HG03469 (cell line): ENCODE results near the gene PRKX.
"Not testable (repeated sequence)": the region's sequence is repeated elsewhere in the genome, so short reads cannot be mapped to it uniquely, and the experiment has no call there.

Experiments used
- ATAC-seq: cut with Tn5 transposase; IDR thresholded peaks from one replicate; pipeline ENCODE4 v1.9.1; 2021; ENCODE audit warnings: mild to moderate bottlenecking, moderate library complexity, moderate number of reproducible peaks; ENCODE audit not compliant: unreplicated experiment

The PRKX gene

GRCh38 chrX:3712051-3712869 lies 1.2 kb downstream of the PRKX start:
- ATAC-seq, result no peak

DNA sequence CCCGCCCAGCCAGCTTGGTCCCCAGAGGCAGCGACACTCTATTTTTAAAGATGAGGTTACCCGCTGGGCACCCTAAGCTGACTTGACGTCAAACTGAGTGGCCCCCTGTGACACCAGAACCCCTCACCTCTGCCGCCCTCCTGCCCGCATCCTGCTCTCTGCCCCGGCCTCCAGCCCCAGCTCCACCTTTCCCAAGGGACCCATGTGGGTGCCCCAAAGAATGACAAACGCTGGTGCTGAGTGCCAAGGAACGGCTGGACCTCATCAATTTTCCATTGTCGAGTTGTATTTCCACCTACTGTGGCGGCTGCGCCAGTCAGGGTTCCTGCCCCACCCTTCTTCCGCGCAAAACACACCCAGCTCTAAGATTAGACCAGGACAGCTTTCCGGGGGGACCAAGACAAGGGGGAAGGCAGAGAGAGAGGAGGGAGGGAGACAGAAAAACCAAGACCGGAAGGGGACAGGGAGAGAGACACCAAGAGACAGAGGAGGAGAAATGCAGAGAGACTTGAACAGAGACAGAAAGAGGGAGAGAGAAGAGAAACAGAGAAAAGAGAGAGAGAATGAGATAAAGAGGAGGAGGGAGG lies 2.0 kb downstream of the PRKX start:
- no peak for ATAC-seq

DNA sequence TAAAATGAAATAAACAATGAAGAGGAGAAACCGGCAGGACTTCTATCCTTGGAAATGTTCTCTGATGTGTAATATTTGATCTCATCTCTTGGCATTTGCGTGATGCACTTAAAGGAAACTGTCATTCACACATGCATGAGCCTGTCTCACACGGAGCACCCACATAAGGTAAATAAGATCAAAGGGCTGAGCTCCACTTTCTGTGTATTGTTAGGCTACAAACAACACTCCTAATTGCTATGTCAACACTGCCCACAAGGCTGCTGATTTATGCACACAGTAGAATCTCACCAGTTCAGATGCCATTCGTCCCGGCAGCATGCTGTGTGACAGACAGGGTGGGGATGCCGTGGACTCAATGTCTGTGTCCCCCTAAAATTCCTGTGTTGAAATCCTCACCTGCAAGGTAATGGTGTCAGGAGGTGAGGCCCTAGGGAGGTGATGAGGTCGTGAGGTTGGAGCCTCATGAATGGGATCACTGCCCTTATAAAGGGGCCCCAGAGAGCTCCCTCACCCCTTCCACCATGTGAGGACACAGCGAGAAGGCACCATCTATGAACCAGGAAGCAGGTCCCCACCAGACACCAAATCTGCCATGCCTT lies 5.7 kb downstream of the PRKX start:
- ATAC-seq, result not testable (repeated sequence)

DNA sequence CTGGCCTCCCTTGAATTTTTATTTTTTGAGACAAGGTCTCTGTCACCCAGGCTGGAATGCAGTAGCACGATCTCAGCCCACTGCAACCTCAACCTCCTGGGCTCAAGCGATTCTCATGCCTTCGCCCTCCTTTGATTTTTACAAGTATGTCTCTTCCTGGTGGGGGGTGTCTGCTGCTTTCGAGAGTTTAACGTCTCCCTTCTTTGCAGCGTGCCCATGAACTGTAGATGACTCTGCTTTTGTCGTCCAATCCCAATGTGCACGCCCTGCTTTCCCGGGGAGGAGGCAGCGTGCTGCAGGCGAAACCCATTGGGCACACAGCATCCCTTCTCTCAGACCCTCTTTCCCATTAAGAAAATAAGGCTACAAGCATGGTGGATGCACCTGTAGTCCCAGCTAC lies 7.0 kb downstream of the PRKX start:
- ATAC-seq, result no peak

- not testable (repeated sequence) for ATAC-seq
Measured at GRCh38 chrX:3703251-3703650, 10.2 kb downstream of the PRKX start.

GRCh38 chrX:3702095-3702494 lies 11.4 kb downstream of the PRKX start:
- ATAC-seq, result not testable (repeated sequence)

DNA sequence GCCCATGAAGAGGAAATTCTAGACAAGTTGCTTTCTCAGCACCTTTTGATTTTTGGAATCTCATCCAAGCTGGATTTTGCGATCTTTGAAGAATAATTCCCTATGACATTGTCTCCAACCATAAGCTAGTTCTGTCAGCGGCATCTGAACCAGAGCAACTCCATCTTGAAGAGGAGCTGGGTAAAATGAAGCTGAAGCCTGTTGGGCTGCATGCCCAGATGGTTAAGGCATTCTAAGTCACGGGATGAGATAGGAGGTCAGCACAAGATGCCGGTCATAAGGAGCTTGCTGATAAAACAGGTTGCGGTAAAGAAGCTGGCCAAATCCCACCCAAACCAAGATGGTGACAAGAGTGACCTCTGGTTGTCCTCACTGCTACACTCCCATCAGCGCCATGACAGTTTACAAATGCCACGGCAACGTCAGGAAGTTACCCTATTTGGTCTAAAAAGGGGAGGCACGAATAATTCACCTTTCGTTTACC lies 12.0 kb downstream of the PRKX start:
- not testable (repeated sequence) for ATAC-seq

DNA sequence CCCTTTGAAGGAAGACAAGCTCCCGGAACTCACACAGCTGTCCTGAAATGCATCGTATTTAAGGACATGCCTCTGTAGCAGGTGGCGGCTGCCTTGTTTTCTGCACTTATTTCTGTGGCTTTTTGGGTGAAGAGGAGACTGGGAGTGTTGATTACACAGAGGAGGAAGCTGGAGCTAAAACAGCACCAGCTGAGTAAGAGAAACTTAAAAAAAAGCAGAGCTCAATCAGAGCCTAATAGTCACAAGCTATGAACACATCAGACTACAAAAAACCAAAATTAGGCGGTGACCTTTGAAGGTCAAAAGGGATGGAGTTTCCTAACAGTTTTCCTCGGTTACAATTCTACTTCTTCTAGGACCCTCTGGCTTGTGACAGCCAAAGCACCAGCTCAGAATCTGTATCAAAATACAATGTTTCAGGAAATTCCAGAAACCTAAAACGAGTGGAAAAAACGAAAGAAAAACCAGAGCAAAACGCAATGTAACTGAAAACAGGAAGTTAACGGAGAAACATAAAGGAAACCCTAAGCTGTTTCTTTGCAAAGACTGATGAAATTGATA lies 13.5 kb downstream of the PRKX start:
- ATAC-seq, result no peak

- no peak for ATAC-seq
Measured at GRCh38 chrX:3697701-3698279, 15.7 kb downstream of the PRKX start.

DNA sequence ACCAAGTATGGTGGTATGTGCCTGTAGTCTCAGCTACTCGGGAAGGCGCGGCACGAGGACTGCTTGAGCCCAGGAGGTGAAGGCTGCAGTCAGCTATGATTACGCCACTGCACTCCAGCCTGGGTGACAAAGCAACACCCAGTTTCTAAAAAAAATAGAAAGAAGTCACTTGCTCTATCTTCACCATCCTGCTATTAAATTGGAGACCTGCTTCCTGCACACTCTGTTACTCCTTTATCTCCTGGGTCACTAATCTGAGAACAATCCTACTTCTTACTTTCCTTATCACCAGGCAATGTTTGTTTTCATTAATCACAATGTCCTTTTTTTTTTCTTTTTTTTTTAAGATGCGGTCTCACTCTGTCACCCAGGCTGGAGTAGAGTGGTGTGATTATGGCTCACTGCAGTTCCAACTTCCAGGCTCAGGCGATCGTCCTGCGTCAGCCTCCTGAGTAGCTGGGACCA lies 16.2 kb downstream of the PRKX start:
- no peak for ATAC-seq

DNA sequence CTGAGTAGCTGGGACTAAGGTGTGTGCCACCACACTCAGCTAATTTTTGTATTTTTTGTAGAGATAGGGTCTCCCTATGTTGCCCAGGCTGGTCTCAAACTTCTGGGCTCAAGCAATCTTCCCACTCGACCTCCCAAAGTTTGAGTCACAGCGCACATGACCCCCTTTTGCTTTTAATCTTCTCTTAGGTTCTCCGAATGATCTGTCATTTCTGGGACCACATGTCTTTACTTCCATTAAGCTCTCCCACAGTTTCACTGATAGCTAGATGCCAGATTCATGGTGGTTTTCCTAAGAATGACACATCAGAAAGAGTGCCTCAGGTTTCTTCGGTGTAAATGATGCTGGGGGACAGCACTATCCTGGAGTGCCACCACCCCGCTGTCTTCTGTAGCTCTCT lies 17.9 kb downstream of the PRKX start:
- ATAC-seq, result no peak

GRCh38 chrX:3690140-3690539 lies 23.3 kb downstream of the PRKX start:
- no peak for ATAC-seq

DNA sequence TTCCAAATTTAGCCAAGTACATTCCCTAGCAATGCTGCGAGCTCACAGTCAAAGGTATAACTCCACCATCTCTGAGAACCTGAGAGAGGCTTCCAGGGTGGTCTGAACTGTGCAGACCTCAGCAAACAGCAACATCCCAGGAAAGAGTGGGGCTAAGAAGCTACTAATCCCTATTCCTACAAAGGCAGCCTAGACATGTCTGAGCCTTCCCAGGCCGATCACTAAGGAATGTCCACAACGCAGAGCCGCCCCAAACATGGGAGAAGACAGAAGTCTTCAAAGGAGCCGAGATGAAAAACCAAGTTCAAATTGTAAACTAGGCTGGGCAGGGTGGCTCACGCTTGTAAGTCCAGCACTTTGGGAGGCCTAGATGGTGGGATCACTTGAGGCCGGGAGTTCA lies 30.2 kb downstream of the PRKX start:
- ATAC-seq, result not testable (repeated sequence)

DNA sequence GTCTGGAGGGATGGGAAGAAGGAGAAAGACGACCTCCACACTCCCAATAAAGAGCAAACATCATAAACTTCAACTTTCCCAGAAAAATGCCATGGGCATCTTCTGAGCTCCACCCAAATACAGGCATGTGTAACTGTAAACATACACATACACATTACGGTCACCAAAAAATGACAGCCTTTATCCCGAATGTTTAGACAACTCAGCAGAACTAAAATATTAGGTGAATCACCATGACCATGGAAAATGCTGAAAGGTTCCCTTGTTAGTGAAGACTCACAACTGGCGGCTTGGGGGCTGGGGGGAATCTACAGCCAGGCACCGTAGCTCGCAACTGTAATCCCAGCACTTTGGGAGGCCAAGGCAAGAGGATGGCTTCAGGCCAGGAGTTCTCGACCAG lies 33.0 kb downstream of the PRKX start:
- ATAC-seq, result no peak

DNA sequence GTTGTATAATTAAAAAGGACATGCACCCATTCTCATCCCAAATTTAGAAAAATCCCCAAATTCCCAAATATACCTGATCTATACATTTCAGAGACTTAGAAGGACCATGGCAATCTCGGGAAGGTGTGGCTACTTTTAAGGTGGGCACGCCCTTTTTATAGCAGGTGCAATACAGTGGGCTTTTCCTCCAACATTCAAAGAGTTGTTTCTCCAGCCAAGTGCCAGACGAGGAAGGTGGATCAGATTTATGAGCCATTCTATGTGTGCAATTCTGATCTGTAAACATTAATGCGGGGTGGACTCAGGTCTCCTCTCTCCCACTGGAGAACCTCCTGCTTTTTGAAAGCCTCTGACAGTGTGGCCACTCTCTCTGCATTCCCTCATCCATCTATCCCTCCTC lies 33.8 kb downstream of the PRKX start:
- no peak for ATAC-seq

GRCh38 chrX:3678328-3678727 lies 35.1 kb downstream of the PRKX start:
- no peak for ATAC-seq

GRCh38 chrX:3674881-3675280 lies 38.6 kb downstream of the PRKX start:
- ATAC-seq, result no peak

- ATAC-seq, result no peak
Measured at GRCh38 chrX:3669841-3670475, 43.5 kb downstream of the PRKX start.

- ATAC-seq, result no peak
Measured at GRCh38 chrX:3666975-3667374, 46.5 kb downstream of the PRKX start.

DNA sequence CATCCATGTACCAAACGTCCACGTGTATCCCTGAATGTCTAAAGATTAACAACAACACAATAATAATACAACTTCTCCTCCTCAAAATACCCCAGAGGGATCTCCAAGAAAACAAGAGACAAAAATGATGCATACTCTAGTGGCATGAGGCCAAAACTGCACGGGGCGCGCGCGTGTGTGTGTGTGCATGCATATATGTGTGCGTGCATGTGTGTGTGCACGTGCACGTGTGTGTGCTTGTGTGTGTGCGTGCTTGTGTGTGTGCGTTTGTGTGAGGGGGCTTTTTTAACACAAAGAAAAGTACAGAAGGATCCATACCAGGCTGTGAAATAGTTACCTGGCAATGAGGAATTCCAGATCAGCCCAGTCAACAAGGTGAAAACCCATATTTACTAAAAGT lies 48.5 kb downstream of the PRKX start:
- no peak for ATAC-seq
